ENCODE data around the gene MYO3B.

The MYO3B gene

DNA sequence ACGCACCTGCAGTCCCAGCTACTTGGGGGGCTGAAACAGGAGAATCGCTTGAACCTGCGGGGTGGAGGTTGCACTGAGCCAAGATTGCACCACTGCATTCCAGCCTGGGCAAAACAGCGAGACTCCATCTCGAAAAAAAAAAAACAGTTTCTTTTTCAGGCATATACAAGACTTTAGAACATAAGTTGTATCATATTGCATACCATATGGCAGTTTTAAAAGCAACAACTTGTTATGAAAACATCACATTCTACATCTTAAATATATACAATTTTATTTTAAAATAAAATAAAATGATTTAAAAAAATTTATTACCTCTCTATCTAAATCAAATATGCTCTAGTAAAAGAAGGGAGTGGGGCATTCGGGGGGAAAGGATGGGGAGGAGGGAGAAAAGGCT is 497.8 kb downstream of the MYO3B start:
- TF ChIP-seq CTCF (conservative IDR thresholded peaks at IDR 0.05; ENCODE audit: low read depth), result no peak
- CTCF ChIA-PET, result interaction anchor here (0.6 kb wide), 1 partner anchor 20 kb away, joined by 6 read pairs; no protein-coding TSS in a partner anchor
- no peak overlapping the region for H3K27ac ChIP-seq
- DNase-seq (ENCODE audit: low spot score), result no peak
- POLR2A ChIA-PET (ENCODE audit: low non-redundant PET), result no interaction called here

DNA sequence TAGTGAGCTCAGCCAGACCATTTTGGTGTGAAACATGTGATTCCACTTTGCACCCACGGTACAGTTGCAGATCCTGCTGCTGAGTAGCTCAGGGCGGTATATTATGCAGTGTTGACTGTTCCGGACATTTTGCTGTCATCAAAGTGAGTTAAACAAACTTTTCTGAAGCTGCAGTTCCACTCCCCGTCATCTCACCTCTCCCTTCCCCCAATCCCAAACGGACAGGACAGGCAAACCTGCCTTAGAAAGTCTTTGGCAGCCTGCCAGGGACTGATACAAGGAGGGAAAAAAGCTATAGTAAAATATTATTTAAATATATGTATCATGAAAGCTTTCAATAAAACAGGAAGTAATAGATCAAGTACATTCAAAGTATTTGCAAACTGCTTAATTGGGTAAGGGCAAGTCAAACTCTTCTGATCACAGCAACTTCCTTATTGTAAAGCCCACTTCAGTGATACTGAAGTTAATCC is 501.7 kb downstream of the MYO3B start:
- no peak for TF ChIP-seq CTCF (conservative IDR thresholded peaks at IDR 0.05; ENCODE audit: low read depth)
- POLR2A ChIA-PET (ENCODE audit: low non-redundant PET), result no interaction called here
- CTCF ChIA-PET, result interaction anchor here (0.7 kb wide), 1 partner anchor 40 kb away, joined by 3 read pairs; no protein-coding TSS in a partner anchor
- no peak overlapping the region for H3K27ac ChIP-seq
- no peak for DNase-seq (ENCODE audit: low spot score)

DNA sequence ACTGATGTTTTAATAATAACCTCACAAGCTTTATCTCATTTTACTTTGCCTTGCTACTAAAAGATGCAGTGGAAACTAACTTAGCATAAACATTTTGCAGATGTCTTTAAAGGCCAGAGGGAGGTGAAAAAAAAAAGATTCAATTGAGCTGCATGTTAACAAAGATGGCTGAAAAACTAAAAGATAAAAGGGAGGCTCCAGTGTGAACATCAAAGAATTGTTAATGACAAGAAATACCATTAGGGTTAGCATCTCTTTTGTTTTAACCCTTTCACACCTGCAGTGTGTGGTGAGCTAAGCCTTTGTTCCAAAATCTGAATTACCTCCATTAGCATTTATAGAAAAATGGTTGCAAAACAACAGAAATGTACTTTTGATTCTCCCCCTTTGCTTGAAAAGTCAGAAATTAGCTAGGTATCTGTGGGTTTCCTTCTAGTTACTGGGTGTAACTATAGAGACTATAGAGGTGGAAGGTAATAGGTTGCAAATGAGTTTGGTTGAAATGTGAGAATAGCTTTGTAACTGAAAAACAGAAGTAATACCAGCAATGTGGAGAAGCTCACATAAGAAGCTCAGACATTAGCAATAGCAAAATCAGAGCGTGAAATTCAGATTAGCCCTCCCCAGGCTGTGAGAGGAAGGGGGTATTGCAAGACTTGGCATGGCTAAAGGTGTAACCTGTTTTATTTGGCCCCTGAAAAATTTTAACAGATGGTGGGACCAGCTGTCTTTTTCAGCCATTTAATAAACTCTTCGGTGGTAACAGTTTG is 502.4 kb downstream of the MYO3B start:
- no peak for TF ChIP-seq CTCF (conservative IDR thresholded peaks at IDR 0.05; ENCODE audit: low read depth)
- POLR2A ChIA-PET (ENCODE audit: low non-redundant PET), result no interaction called here
- H3K27ac ChIP-seq, result no peak overlapping the region
- CTCF ChIA-PET, result interaction anchor here (0.7 kb wide), 2 partner anchors 41 to 319 kb away, joined by 3 to 4 read pairs; no protein-coding TSS in a partner anchor
- DNase-seq (ENCODE audit: low spot score), result no peak

GRCh38 chr2:170681311-170681710 is 503.4 kb downstream of the MYO3B start:
- ChIA-PET CTCF (interaction anchor here (0.6 kb wide), 1 partner anchor 29 kb away, joined by 3 read pairs; no protein-coding TSS in a partner anchor), POLR2A (ENCODE audit: low non-redundant PET) (no interaction called here)
- no peak for TF ChIP-seq CTCF (conservative IDR thresholded peaks at IDR 0.05; ENCODE audit: low read depth)
- no peak overlapping the region for H3K27ac ChIP-seq
- no peak for DNase-seq (ENCODE audit: low spot score)

DNA sequence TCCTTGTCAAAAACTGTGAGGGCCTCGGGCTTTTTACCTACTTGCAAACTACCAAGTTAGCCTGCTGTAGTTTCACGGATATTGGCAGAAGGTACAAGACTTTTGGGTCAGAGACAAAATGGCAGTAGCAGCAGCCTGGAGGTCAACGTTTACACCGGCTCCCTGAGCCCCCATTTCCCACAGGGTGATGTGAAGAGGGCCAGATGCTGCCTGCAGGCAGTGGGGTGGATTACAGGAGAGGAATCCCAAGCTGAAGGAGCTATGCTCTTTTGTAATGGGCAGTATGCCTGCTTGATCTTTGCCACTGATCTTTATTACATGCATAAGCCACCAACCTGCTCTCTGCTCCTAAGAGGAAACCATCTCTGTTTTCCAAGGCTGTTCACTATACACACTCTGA is 507.6 kb downstream of the MYO3B start:
- ChIA-PET POLR2A (ENCODE audit: low non-redundant PET) (no interaction called here), CTCF (no interaction called here)
- no peak for DNase-seq (ENCODE audit: low spot score)
- no peak for TF ChIP-seq CTCF (conservative IDR thresholded peaks at IDR 0.05; ENCODE audit: low read depth)
- H3K27ac ChIP-seq, result no peak overlapping the region

DNA sequence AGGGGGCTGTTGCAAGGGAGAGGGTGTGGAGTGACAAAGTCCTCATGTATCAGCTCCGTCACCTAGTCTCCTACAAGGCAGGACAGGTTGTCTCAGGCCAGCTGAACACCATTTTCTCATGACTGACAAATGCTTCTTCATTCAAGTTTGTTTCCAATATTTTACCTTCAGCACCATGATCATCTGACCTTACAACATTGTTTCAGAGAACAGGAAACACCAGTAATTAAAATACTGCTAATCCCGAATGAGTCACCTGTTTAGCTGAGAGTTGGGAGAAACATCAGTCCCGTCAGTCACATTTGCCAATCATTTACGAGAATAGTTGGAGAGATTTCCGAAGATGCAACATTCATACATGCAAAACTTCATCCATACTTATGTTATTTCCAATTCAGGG is 511.5 kb downstream of the MYO3B start:
- POLR2A ChIA-PET (ENCODE audit: low non-redundant PET), result no interaction called here
- peak; percentile 29 for DNase-seq (ENCODE audit: low spot score)
- H3K27ac ChIP-seq, result no peak overlapping the region
- CTCF ChIA-PET, result no interaction called here
- TF ChIP-seq CTCF (conservative IDR thresholded peaks at IDR 0.05; ENCODE audit: low read depth), result no peak

Measured in RWPE1 (cell line).